ENCODE data around the gene SENP6. TPM values are rescaled to one million over a fixed set of nuclear protein-coding genes. Genes with fewer than 3 reads are reported as not detected.

SENP6 gene
- total and polyA plus RNA-seq, 2 donors (not counting 1 experiment from before 2014, with no cell fraction given), result 30.8 to 161 TPM

GRCh38 chr6:75747152-75747992 lies 145.7 kb downstream of the SENP6 start:
- POLR2A ChIA-PET, result no interaction called here

More at GRCh38 chr6:75747152-75747992, 145.7 kb downstream of the SENP6 start:
- peaks cover 25 to 28% of the 10 kb centered on the region in 2 donors for H3K4me1 ChIP-seq (ENCODE audit: control insufficient read depth in 2 of 2, insufficient read depth in 2 of 2, low read length in 2 of 2)
- no peak overlapping the region for H2AFZ ChIP-seq (ENCODE audit: insufficient read depth, low read depth, low read length, poor library complexity, severe bottlenecking)
- Mint-ChIP-seq H3K4me3 (no peak overlapping the region), H3K9me3 (ENCODE audit: insufficient read depth) (peaks cover 2% of the 10 kb centered on the region), H3K4me1 (peaks cover 19% of the 10 kb centered on the region), H3K27ac (no peak overlapping the region), H3K27me3 (peaks cover 55% of the 10 kb centered on the region)
- H3K9ac ChIP-seq (ENCODE audit: low read length), result no peak overlapping the region
- ATAC-seq (ENCODE audit: low read depth) (no peak), DNase-seq (no peak)
- CTCF ChIA-PET, result no interaction called here
- H3K9me3 ChIP-seq (ENCODE audit: control extremely low read depth in 1 of 3, control insufficient read depth in 2 of 3, insufficient read depth in 1 of 3, low read length in 2 of 3), result peaks cover 0 to 19% (median 0%) of the 10 kb centered on the region in 3 donors
- TF ChIP-seq CTCF (IDR thresholded peaks at IDR 0.05) (no peak), EZH2 (IDR thresholded peaks at IDR 0.05; ENCODE audit: borderline replicate concordance, insufficient read depth, low read depth, low read length, poor library complexity, severe bottlenecking) (no peak)
- H3K27me3 ChIP-seq (replicated peaks in 1 of 4; ENCODE audit: control extremely low read depth in 1 of 4, control insufficient read depth in 3 of 4, insufficient read depth in 4 of 4, low read length in 3 of 4), result peaks cover 1 to 72% (median 56%) of the 10 kb centered on the region in 4 experiments
- H4K20me1 ChIP-seq (ENCODE audit: control insufficient read depth, insufficient read depth, low read length, poor library complexity, severe bottlenecking), result no peaks in the 10 kb centered on the region
- no peaks in the 10 kb centered on the region for H3K36me3 ChIP-seq (replicated peaks in 1 of 2; ENCODE audit: control extremely low read depth in 1 of 2, control insufficient read depth in 1 of 2, extremely low read depth in 1 of 2, insufficient read depth in 2 of 2, low read length in 1 of 2)
- H3K27ac ChIP-seq (ENCODE audit: low read length in 2 of 2), result no peak overlapping the region
- WGBS (ENCODE audit: insufficient coverage), result 84% methylated on average over 4 of the region's 9 CpGs
- intact Hi-C loops (cut with micrococcal nuclease), result loop anchor here (5.0 kb wide), 2 partner anchors 70 to 505 kb away; partner anchors contain the start of gene COX7A2
- no peaks in the 10 kb centered on the region for H3K79me2 ChIP-seq (ENCODE audit: control insufficient read depth, insufficient read depth, low read length)
- no peak overlapping the region for H3K4me3 ChIP-seq (ENCODE audit: control extremely low read depth in 1 of 5, extremely low read depth in 1 of 5, insufficient read depth in 1 of 5, low read depth in 2 of 5, low read length in 4 of 5)
- H3K4me2 ChIP-seq (replicated peaks; ENCODE audit: low read depth, low read length, poor library complexity, severe bottlenecking), result peak overlapping the region; percentile 99

Data from B cell (primary cell).